Measurements from ENCODE around the gene LZTS2.

Gene LZTS2

GRCh38 chr10:101054876-101055275 lies 55.3 kb downstream of the LZTS2 start:
- DNase-seq (ENCODE audit: low read depth in 2 of 2), result no peak

GRCh38 chr10:101055411-101055810 lies 55.8 kb downstream of the LZTS2 start:
- no peak for DNase-seq (ENCODE audit: low read depth in 2 of 2)

- DNase-seq (ENCODE audit: low read depth in 2 of 2), result no peak
Measured at GRCh38 chr10:101056365-101057151, 57.0 kb downstream of the LZTS2 start.

Data from fibroblast of skin of left biceps (primary cell).